Neural cell (in vitro differentiated cells): Measurements from ENCODE around the gene ABHD17C. TPM values are rescaled to one million over a fixed set of nuclear protein-coding genes. Genes with fewer than 3 reads are reported as not detected.

Experiments
- H2AFZ ChIP-seq: fragments of 200-600, 300-800 bp; sonication (generic), shearing (Covaris generic); 2 replicates; pipeline ENCODE4 v1.6.0; 2014; ENCODE audit warnings: low read depth, mild to moderate bottlenecking, antibody characterized with exemption, low read length, moderate library complexity
- H3F3A ChIP-seq: fragments of 200-600 bp; shearing (Covaris generic); 2 replicates; pipeline ENCODE4 v1.6.1; 2016; ENCODE audit warnings: mild to moderate bottlenecking, moderate library complexity, mixed read lengths, antibody characterized with exemption, low read length; ENCODE audit not compliant: insufficient read depth, poor library complexity, severe bottlenecking
- H3K27ac ChIP-seq: fragments of 200-600, 300-800 bp; sonication (generic), shearing (Covaris generic); 2 replicates; pipeline ENCODE4 v1.5.1; 2014; ENCODE audit warnings: mild to moderate bottlenecking, low read length, moderate library complexity
- H3K27me3 ChIP-seq: fragments of 300-800, 200-600 bp; sonication (generic), shearing (Covaris generic); 2 replicates; pipeline ENCODE4 v1.6.0; 2014; ENCODE audit warnings: mild to moderate bottlenecking, low read depth, low read length, moderate library complexity; ENCODE audit not compliant: insufficient read depth
- H3K36me3 ChIP-seq: fragments of 300-800, 200-600 bp; sonication (generic), shearing (Covaris generic); 2 replicates; pipeline ENCODE4 v1.5.1; 2014; ENCODE audit warnings: mild to moderate bottlenecking, antibody characterized with exemption, low read length, moderate library complexity; ENCODE audit not compliant: insufficient read depth
- H3K4me2 ChIP-seq: fragments of 300-800, 200-600 bp; sonication (generic), shearing (Covaris generic); 2 replicates; pipeline ENCODE4 v1.6.0; 2014; ENCODE audit warnings: mild to moderate bottlenecking, low read length
- H3K4me3 ChIP-seq: fragments of 300-800, 200-600 bp; sonication (generic), shearing (Covaris generic); 2 replicates; pipeline ENCODE4 v1.5.1; 2014; ENCODE audit warnings: mild to moderate bottlenecking, low read length, moderate library complexity
- H3K79me2 ChIP-seq: fragments of 200-600 bp; shearing (Covaris generic); replicated peaks from 2 replicates; pipeline ENCODE4 v1.6.0; 2014; ENCODE audit warnings: mild to moderate bottlenecking, low read length, moderate library complexity; ENCODE audit not compliant: insufficient read depth
- H3K9ac ChIP-seq: fragments of 300-800, 200-600 bp; sonication (generic), shearing (Covaris generic); 2 replicates; pipeline ENCODE4 v1.6.1; 2016; ENCODE audit warnings: mild to moderate bottlenecking, low read length, mixed read lengths
- H3K9me2 ChIP-seq: fragments of 200-600 bp; shearing (Covaris generic); 2 replicates; pipeline ENCODE4 v1.6.1; 2016; ENCODE audit warnings: mild to moderate bottlenecking, low read length, mixed read lengths; ENCODE audit not compliant: insufficient read depth
- H3K9me3 ChIP-seq: fragments of 200-600, 300-800 bp; sonication (generic), shearing (Covaris generic); 2 replicates; pipeline ENCODE4 v1.6.1; 2016; ENCODE audit warnings: mild to moderate bottlenecking, mixed run types, low read length, moderate library complexity, mixed read lengths
- H4K20me1 ChIP-seq: fragments of 200-600 bp; shearing (Covaris generic); 2 replicates; pipeline ENCODE4 v1.6.1; 2016; ENCODE audit warnings: mild to moderate bottlenecking, mixed run types; ENCODE audit not compliant: insufficient read depth
- CTCF ChIP-seq: fragments of 450-650 bp; IDR thresholded peaks from 2 replicates; pipeline ENCODE4 v1.5.1; 2014; ENCODE audit warnings: antibody characterized with exemption, mild to moderate bottlenecking, moderate library complexity; ENCODE audit not compliant: poor library complexity, severe bottlenecking
- EP300 ChIP-seq: fragments of 450-650 bp; conservative IDR thresholded peaks from 2 replicates; pipeline ENCODE4 v1.6.1; 2014; ENCODE audit warnings: antibody characterized with exemption, mild to moderate bottlenecking, moderate library complexity; ENCODE audit not compliant: poor library complexity, severe bottlenecking
- EZH2 ChIP-seq: fragments of 200-600, 300-800 bp; shearing (Covaris generic), sonication (generic); IDR thresholded peaks from 2 replicates; pipeline ENCODE4 v1.6.1; 2014; ENCODE audit warnings: antibody characterized with exemption, low read length, borderline replicate concordance, mild to moderate bottlenecking; ENCODE audit not compliant: insufficient read depth, poor library complexity, severe bottlenecking
- MXI1 ChIP-seq: fragments of 450-650 bp; conservative IDR thresholded peaks from 2 replicates; pipeline ENCODE4 v1.6.1; 2014; ENCODE audit warnings: antibody characterized with exemption, mild to moderate bottlenecking; ENCODE audit not compliant: poor library complexity, severe bottlenecking
- POLR2AphosphoS5 ChIP-seq: IDR thresholded peaks from 2 replicates; pipeline ENCODE4 v1.6.1; 2012
- RAD21 ChIP-seq: fragments of 450-650 bp; conservative IDR thresholded peaks from 2 replicates; pipeline ENCODE4 v1.6.1; 2014; ENCODE audit warnings: antibody characterized with exemption, mild to moderate bottlenecking, moderate library complexity
- SMC3 ChIP-seq: fragments of 450-650 bp; conservative IDR thresholded peaks from 2 replicates; pipeline ENCODE4 v1.6.1; 2014; ENCODE audit warnings: antibody characterized with exemption, mild to moderate bottlenecking, moderate library complexity; ENCODE audit not compliant: poor library complexity
- TAF1 ChIP-seq: IDR thresholded peaks from 2 replicates; pipeline ENCODE4 v1.6.1; 2012; ENCODE audit warnings: low read depth
- polyA plus RNA-seq: library from polyadenylated mRNA; depleted of rRNA; stranded (reverse); fragments of >200 nt; gene quantifications from 2 replicates; pipeline ENCODE4 v1.2.3, GENCODE V29; 2014
- TF ChIP-seq, protein P1 (sequence below): IDR thresholded peaks from 2 replicates; pipeline ENCODE4 v1.6.1; 2012; ENCODE audit warnings: borderline replicate concordance

Gene ABHD17C
- polyA plus RNA-seq, 1 donor from 2014 or later, result 18.3 TPM

- no peaks in the 10 kb centered on the region for H3K9me2 ChIP-seq
- no peaks in the 10 kb centered on the region for H3F3A ChIP-seq
- H3K4me2 ChIP-seq, result no peak overlapping the region
- no peaks in the 10 kb centered on the region for H3K27me3 ChIP-seq
- H3K36me3 ChIP-seq, result no peaks in the 10 kb centered on the region
- H4K20me1 ChIP-seq, result no peaks in the 10 kb centered on the region
- no peak overlapping the region for H3K4me3 ChIP-seq
- H2AFZ ChIP-seq, result no peak overlapping the region
- H3K9ac ChIP-seq, result no peak overlapping the region
- no peak overlapping the region for H3K27ac ChIP-seq
- no peak for TF ChIP-seq EP300
- TF ChIP-seq TAF1, result no peak
- TF ChIP-seq SMC3, result no peak
- no peak for TF ChIP-seq MXI1
- TF ChIP-seq EZH2, result no peak
- TF ChIP-seq RAD21, result no peak
- TF ChIP-seq POLR2AphosphoS5, result no peak
- no peaks in the 10 kb centered on the region for H3K9me3 ChIP-seq
- no peaks in the 10 kb centered on the region for H3K79me2 ChIP-seq
Observed at GRCh38 chr15:80796407-80796806, 101.3 kb downstream of the ABHD17C start.

DNA sequence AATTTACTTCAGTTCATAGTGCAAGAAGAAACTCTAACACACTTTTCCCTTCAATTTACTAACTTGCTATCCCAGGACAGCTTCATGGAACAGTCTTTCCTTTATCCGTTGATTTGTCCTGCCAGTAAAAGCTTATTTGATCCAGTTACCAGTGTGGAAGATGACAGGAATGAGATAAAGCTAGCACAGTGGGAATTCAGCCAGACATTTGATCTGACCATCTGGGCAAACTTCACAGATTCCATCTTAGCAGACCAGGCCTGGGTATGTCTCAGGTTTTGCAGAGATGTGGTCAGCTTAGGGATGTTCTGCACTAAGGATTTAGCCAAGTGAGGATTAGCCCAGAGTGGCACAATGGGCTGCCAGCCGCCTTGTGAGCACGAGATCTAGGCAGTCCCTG is 103.8 kb downstream of the ABHD17C start:
- no peak overlapping the region for H3K4me3 ChIP-seq
- no peak overlapping the region for H3K27ac ChIP-seq
- H4K20me1 ChIP-seq, result no peaks in the 10 kb centered on the region
- H3K79me2 ChIP-seq, result no peaks in the 10 kb centered on the region
- TF ChIP-seq CTCF (no peak), EP300 (no peak), SMC3 (no peak), TAF1 (no peak), EZH2 (no peak), RAD21 (no peak), MXI1 (no peak), POLR2AphosphoS5 (no peak)
- TF ChIP-seq, protein P1, sequence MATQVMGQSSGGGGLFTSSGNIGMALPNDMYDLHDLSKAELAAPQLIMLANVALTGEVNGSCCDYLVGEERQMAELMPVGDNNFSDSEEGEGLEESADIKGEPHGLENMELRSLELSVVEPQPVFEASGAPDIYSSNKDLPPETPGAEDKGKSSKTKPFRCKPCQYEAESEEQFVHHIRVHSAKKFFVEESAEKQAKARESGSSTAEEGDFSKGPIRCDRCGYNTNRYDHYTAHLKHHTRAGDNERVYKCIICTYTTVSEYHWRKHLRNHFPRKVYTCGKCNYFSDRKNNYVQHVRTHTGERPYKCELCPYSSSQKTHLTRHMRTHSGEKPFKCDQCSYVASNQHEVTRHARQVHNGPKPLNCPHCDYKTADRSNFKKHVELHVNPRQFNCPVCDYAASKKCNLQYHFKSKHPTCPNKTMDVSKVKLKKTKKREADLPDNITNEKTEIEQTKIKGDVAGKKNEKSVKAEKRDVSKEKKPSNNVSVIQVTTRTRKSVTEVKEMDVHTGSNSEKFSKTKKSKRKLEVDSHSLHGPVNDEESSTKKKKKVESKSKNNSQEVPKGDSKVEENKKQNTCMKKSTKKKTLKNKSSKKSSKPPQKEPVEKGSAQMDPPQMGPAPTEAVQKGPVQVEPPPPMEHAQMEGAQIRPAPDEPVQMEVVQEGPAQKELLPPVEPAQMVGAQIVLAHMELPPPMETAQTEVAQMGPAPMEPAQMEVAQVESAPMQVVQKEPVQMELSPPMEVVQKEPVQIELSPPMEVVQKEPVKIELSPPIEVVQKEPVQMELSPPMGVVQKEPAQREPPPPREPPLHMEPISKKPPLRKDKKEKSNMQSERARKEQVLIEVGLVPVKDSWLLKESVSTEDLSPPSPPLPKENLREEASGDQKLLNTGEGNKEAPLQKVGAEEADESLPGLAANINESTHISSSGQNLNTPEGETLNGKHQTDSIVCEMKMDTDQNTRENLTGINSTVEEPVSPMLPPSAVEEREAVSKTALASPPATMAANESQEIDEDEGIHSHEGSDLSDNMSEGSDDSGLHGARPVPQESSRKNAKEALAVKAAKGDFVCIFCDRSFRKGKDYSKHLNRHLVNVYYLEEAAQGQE, result no peak
- H3K9me2 ChIP-seq, result no peaks in the 10 kb centered on the region
- H3K9me3 ChIP-seq, result no peaks in the 10 kb centered on the region
- H3K27me3 ChIP-seq, result no peaks in the 10 kb centered on the region
- H3K4me2 ChIP-seq, result no peak overlapping the region
- H3K9ac ChIP-seq, result no peak overlapping the region
- no peak overlapping the region for H2AFZ ChIP-seq
- H3F3A ChIP-seq, result no peaks in the 10 kb centered on the region
- H3K36me3 ChIP-seq, result no peaks in the 10 kb centered on the region
